K562 (cell line): Measurements from ENCODE around the gene PBX4. TPM values are rescaled to one million over a fixed set of nuclear protein-coding genes. Genes with fewer than 3 reads are reported as not detected.
A peak's percentile ranks its signal among the peaks of the same experiment; 100 is the strongest.

Experiments
- ATAC-seq: fragments of 200-7000 bp; cut with Tn5 transposase; 3 replicates; pipeline ENCODE4 v1.9.1; 2020; ENCODE audit warnings: moderate library complexity
- BruUV-seq: library from RNA; stranded (reverse); fragments of 400-500 nt; replicated peaks from 2 replicates; lab custom pipeline; 2021; lab: Mats Ljungman, UMichigan
- CTCF ChIA-PET: fragments of 300-600 bp; formaldehyde crosslinking; extraction: SDS; loops from one replicate; lab custom pipeline; 2021; ENCODE audit warnings: low intra/inter-chr PET ratio; lab: Yijun Ruan, JAX
- POLR2A ChIA-PET: fragments of 300-600, 350-650 bp; sonication (Branson Sonifier 250); formaldehyde crosslinking; extraction: SDS; loops from one replicate; lab custom pipeline; 2021; ENCODE audit warnings: antibody characterized with exemption, inconsistent platforms; lab: Yijun Ruan, JAX
- DNase-seq, 4 experiments: peaks; one replicate each; pipeline versions ENCODE4 v3.0.0 to v3.0.0-alpha.2; 2011 to 2018; ENCODE audit warnings: low spot score in 3 of 4, mixed read lengths in 3 of 4; ENCODE audit errors: extremely low read depth in 1 of 4
- FAIRE-seq: peaks from 2 replicates; lab custom pipeline; 2011; peaks lifted over from hg19 to GRCh38; lab: Jason Lieb, UNC
- H2AFZ ChIP-seq: 2 replicates; pipeline ENCODE4 v1.6.0; 2011; ENCODE audit warnings: low read depth, low read length, control low read depth, inconsistent platforms
- H3K27ac ChIP-seq: fragments of 200-600 bp; 3 replicates; pipeline ENCODE4 v1.8.0; 2011; ENCODE audit warnings: low read depth, mild to moderate bottlenecking, control low read depth, inconsistent platforms, low read length, moderate library complexity, mixed read lengths; ENCODE audit errors: extremely low read depth
- H3K27me3 ChIP-seq, 2 experiments: fragments of 300-600 bp in 1 of 2; 2 replicates in 1 of 2; 3 replicates in 1 of 2; pipeline versions ENCODE4 v1.6.0 to v1.8.0; 2011; ENCODE audit warnings: inconsistent platforms in 2 of 2, low read length in 2 of 2, mild to moderate bottlenecking in 1 of 2, mixed read lengths in 1 of 2, moderate library complexity in 1 of 2; ENCODE audit not compliant: control insufficient read depth in 2 of 2, insufficient read depth in 2 of 2
- H3K36me3 ChIP-seq: fragments of 300-600 bp; 3 replicates; pipeline ENCODE4 v1.8.0; 2011; ENCODE audit warnings: mild to moderate bottlenecking, low read length, inconsistent platforms; ENCODE audit not compliant: control insufficient read depth, insufficient read depth
- H3K4me1 ChIP-seq, 2 experiments: fragments of 200-600 bp in 1 of 2; replicated peaks in 1 of 2; 2 replicates in 1 of 2; 3 replicates in 1 of 2; pipeline versions ENCODE4 v1.5.1 to v1.8.0; 2011; ENCODE audit warnings: inconsistent platforms in 2 of 2, low read length in 2 of 2, mild to moderate bottlenecking in 1 of 2, mixed read lengths in 1 of 2, moderate library complexity in 1 of 2; ENCODE audit not compliant: control insufficient read depth in 2 of 2, insufficient read depth in 2 of 2
- H3K4me2 ChIP-seq: 2 replicates; pipeline ENCODE4 v1.6.1; 2011; ENCODE audit warnings: low read length, control low read depth, inconsistent platforms, mixed read lengths; ENCODE audit not compliant: insufficient read depth
- H3K4me3 ChIP-seq: fragments of 200-600 bp; sonication (generic), shearing (Covaris generic); 2 replicates; pipeline ENCODE4 v1.5.1; 2016; ENCODE audit warnings: control low read depth, inconsistent platforms
- H3K79me2 ChIP-seq: fragments of 200-600 bp; 3 replicates; pipeline ENCODE4 v1.8.0; 2011; ENCODE audit warnings: low read length, inconsistent platforms; ENCODE audit not compliant: control insufficient read depth, insufficient read depth
- H3K9ac ChIP-seq, 2 experiments: 2 replicates each; pipeline versions ENCODE4 v1.6.0 to v1.6.1; 2011; ENCODE audit warnings: low read depth in 2 of 2, low read length in 2 of 2, control low read depth in 1 of 2, inconsistent platforms in 1 of 2, mild to moderate bottlenecking in 1 of 2, mixed read lengths in 1 of 2; ENCODE audit not compliant: insufficient read depth in 1 of 2
- H3K9me1 ChIP-seq: one replicate; pipeline ENCODE4 v1.6.0; 2011; ENCODE audit warnings: inconsistent platforms, mild to moderate bottlenecking, low read length, moderate library complexity; ENCODE audit not compliant: control insufficient read depth, insufficient read depth
- H3K9me3 ChIP-seq: replicated peaks from 2 replicates; pipeline ENCODE4 v1.5.1; 2011; ENCODE audit warnings: low read depth, low read length, inconsistent platforms; ENCODE audit not compliant: control insufficient read depth, insufficient read depth
- H4K20me1 ChIP-seq: replicated peaks from 2 replicates; pipeline ENCODE4 v1.6.1; 2011; ENCODE audit warnings: low read length, inconsistent platforms, mixed read lengths; ENCODE audit not compliant: control insufficient read depth, insufficient read depth
- DEAF1 ChIP-seq: fragments of 450-650 bp; formaldehyde crosslinking; IDR thresholded peaks from 2 replicates; pipeline ENCODE4 v1.4.0; 2020; ENCODE audit warnings: mild to moderate bottlenecking, moderate library complexity
- E2F6 ChIP-seq, 2 experiments: IDR thresholded peaks; 2 replicates each; pipeline ENCODE4 v1.6.1; 2011; ENCODE audit warnings: borderline replicate concordance in 1 of 2, control low read depth in 1 of 2, low read depth in 1 of 2, low read length in 1 of 2, mild to moderate bottlenecking in 1 of 2, mixed read lengths in 1 of 2, moderate library complexity in 1 of 2; ENCODE audit not compliant: insufficient read depth in 1 of 2, insufficient read length in 1 of 2, poor library complexity in 1 of 2, severe bottlenecking in 1 of 2; ENCODE audit errors: extremely low read depth in 1 of 2
- FOXA3 ChIP-seq, 2 experiments: fragments of 450-650 bp in 1 of 2; sonication (generic) in 1 of 2; formaldehyde crosslinking; IDR thresholded peaks in 1 of 2; conservative IDR thresholded peaks in 1 of 2; 2 replicates each; pipeline versions ENCODE4 v1.4.0 to v1.8.0; 2020 to 2022; ENCODE audit warnings: mild to moderate bottlenecking in 2 of 2, missing genetic modification reagents in 1 of 2
- GABPB2 ChIP-seq: fragments of 250-450 bp; sonication (Bioruptor Pico); conservative IDR thresholded peaks from 2 replicates; pipeline ENCODE4 v1.5.1; 2021; ENCODE audit warnings: mild to moderate bottlenecking
- POLR2G ChIP-seq: fragments of 200-400 bp; formaldehyde crosslinking; IDR thresholded peaks from 2 replicates; pipeline ENCODE4 v1.6.1; 2017; ENCODE audit warnings: low read depth, mild to moderate bottlenecking, antibody characterized with exemption, low read length, moderate library complexity
- ZBTB33 ChIP-seq: sonication (generic); formaldehyde crosslinking; IDR thresholded peaks from 2 replicates; pipeline ENCODE4 v1.8.1; 2023; ENCODE audit warnings: mild to moderate bottlenecking, missing genetic modification reagents
- WGBS: fragments of 100-300 bp; shearing (Covaris generic); methylation state at CpG from one replicate; pipeline ENCODE4 v1.1.6; 2016; ENCODE audit warnings: low coverage, mixed read lengths; ENCODE audit not compliant: insufficient coverage; ENCODE audit errors: missing lambda C conversion rate; 5-methylcytosine and 5-hydroxymethylcytosine counted together
- in situ Hi-C: fragments of 300-500 bp; cut with MboI; formaldehyde crosslinking; loops from 4 replicates; pipeline ENCODE4 v1.15.0; 2018; ENCODE audit warnings: inconsistent platforms, mixed read lengths
- intact Hi-C: fragments of 100-400 bp; cut with micrococcal nuclease; formaldehyde crosslinking; loops from 2 replicates; pipeline ENCODE4 v1.14.2; 2022
- polyA plus RNA-seq, 8 experiments: library from polyadenylated mRNA; depleted of rRNA in 4 of 8; stranded (reverse) in 5 of 8; unstranded in 3 of 8; fragments of >200 nt; fragmentation: Nextera tagmentation in 2 of 8; fragmentation: Illumina TruSeq in 1 of 8; extraction: Ambion mirVana in 2 of 8; extraction: Trizol in 1 of 8; gene quantifications; 2 replicates each; pipeline versions ENCODE4 v1.2.1 to v1.2.3, GENCODE V29; 2011 to 2014; ENCODE audit warnings: inconsistent platforms in 1 of 8, missing spikeins in 1 of 8
- total RNA-seq, 7 experiments: library from RNA; depleted of rRNA in 6 of 7; stranded (reverse); fragments of >200 nt in 6 of 7; fragmentation: Illumina TruSeq in 2 of 7; extraction: Trizol in 2 of 7; gene quantifications; 2 replicates each; pipeline versions ENCODE4 v1.2.1 to v1.2.3, GENCODE V29; 2011 to 2021; ENCODE audit warnings: low replicate concordance in 1 of 7
- TF ChIP-seq, protein P1 (sequence below): fragments of 250-450 bp; sonication (Bioruptor Pico); IDR thresholded peaks from 2 replicates; pipeline ENCODE4 v1.8.0; 2021; ENCODE audit warnings: moderate library complexity, mild to moderate bottlenecking, inconsistent platforms

PBX4 gene
- total and polyA plus RNA-seq, 9 of the 15 experiments (the other 6 are each of a cell fraction or from before 2014, with no cell fraction given): 0.11 to 3.8 (median 1.6) TPM; not detected in 1

DNA sequence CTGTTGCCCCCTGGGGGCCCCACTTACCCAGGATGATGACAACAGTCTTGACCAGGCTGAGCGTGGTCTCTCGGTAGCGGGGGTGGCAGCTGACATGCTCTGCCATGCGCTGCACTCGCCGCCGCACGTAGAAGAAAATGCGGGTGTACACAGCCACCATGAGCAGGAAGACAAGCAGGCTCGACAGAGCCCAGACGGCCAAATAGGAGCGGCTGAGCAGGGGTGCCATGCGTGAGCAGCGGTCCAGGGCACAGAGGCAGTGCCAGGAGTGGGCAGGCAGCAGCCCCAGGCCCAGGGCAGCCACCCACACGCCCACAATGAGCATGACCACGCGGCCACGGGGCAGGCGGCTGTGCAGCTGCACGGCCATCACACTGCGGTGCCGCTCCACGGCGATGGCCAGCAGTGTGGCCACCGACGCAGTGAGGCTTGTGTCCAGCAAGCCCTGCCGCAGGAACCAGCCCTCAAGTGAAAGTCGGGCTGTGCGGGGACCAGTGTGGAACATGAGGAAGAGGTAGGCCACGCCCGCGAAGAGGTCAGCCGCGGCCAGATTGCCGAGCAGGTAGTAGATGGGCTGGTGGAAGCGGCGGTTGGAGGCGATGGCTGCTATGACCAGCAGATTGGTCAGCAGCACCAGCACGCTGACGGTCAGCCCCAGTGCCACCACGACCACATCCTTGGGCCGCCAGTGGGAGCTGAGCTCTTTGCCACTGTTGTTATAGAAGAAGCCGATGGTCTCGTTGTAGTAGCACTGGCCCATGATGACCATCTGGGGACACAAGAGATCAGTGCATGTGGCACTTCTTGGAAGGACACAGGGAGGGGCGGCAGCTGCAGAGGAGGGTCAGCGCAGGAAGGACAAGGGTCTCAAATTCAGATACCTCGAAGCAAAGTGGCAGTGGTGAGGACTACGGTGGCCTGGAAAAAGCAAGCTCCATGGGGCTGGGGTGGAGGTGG lies 8.3 kb upstream of the PBX4 start:
- TF ChIP-seq FOXA3 (CRISPR knock-in tag; conservative IDR thresholded peaks at IDR 0.05 in 1 of 2, IDR thresholded peaks at IDR 0.05 in 1 of 2) (no peak), POLR2G (peak; percentile 51), GABPB2 (CRISPR knock-in tag) (no peak), ZBTB33 (peak; percentile 92), DEAF1 (no peak), E2F6 (IDR thresholded peaks at IDR 0.05; ENCODE audit: borderline replicate concordance in 1 of 2, extremely low read depth in 1 of 2, insufficient read depth in 1 of 2, insufficient read length in 1 of 2, low read depth in 1 of 2, low read length in 1 of 2, poor library complexity in 1 of 2, severe bottlenecking in 1 of 2) (no peak)
- TF ChIP-seq, protein P1, sequence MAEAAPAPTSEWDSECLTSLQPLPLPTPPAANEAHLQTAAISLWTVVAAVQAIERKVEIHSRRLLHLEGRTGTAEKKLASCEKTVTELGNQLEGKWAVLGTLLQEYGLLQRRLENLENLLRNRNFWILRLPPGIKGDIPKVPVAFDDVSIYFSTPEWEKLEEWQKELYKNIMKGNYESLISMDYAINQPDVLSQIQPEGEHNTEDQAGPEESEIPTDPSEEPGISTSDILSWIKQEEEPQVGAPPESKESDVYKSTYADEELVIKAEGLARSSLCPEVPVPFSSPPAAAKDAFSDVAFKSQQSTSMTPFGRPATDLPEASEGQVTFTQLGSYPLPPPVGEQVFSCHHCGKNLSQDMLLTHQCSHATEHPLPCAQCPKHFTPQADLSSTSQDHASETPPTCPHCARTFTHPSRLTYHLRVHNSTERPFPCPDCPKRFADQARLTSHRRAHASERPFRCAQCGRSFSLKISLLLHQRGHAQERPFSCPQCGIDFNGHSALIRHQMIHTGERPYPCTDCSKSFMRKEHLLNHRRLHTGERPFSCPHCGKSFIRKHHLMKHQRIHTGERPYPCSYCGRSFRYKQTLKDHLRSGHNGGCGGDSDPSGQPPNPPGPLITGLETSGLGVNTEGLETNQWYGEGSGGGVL (CRISPR knock-in tag): no peak
- ATAC-seq: no peak
- H3K9me3 ChIP-seq: no peaks in the 10 kb centered on the region
- no peak overlapping the region for H3K4me3 ChIP-seq
- no peaks in the 10 kb centered on the region for H4K20me1 ChIP-seq
- no peak overlapping the region for H3K27ac ChIP-seq
- ChIA-PET CTCF (no interaction called here), POLR2A (no interaction called here)
- H3K27me3 ChIP-seq: no peaks in the 10 kb centered on the region; a peak in 1 of 5 replicates
- intact Hi-C loops (no loop called here), in situ Hi-C loops (loop anchor here (25.0 kb wide), 1 partner anchor 89 kb away; the partner anchor contains the start of genes CILP2 and YJEFN3)
- H2AFZ ChIP-seq: no peak overlapping the region
- no peak for FAIRE-seq
- H3K4me1 ChIP-seq: peaks cover 2 to 24% of the 10 kb centered on the region in 2 experiments; a peak in 4 of 5 replicates
- peak overlapping the region in 1 of 2 experiments; percentile 35; a peak in 1 of 4 replicates for H3K9ac ChIP-seq
- peaks cover 8% of the 10 kb centered on the region; the same call in 2 of the 3 replicates for H3K36me3 ChIP-seq
- no peaks in the 10 kb centered on the region for H3K79me2 ChIP-seq
- BruUV-seq: no TSS peak
- no peak for DNase-seq
- 83% methylated on average over 46 of the region's 48 CpGs for WGBS
- H3K4me2 ChIP-seq: no peak overlapping the region
- H3K9me1 ChIP-seq: no peaks in the 10 kb centered on the region
